ENCODE results near the gene TXNDC12. TPM values are rescaled to one million over a fixed set of nuclear protein-coding genes. Genes with fewer than 3 reads are reported as not detected.

The TXNDC12 gene
- polyA plus RNA-seq, 2 of the 4 experiments (the other 2 are of a cell fraction) = 59.7 to 65.2 TPM

DNA sequence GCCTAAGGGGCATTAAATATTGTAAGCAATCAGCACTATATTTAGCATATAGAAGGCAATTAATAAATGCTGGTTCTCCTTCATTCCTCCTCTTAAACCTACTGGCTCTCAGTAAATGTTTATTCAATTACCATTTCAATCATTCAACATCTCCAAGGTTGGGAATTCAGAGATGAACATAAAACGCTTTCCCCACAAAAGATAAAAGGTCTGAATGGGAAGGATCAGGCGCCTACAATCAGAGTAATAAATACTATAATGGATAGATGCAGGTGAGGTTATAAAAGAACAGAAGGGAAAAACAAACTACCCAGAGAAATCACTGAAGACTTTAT is 21.0 kb downstream of the TXNDC12 start:
- Histone ChIP-seq H3K4me2 (peak overlapping the region; percentile 99), H3K4me1 (peaks cover 41% of the 10 kb centered on the region), H3K27ac (peak overlapping the region; percentile 91 to 99; a peak in 5 of 6 replicates), H3K9me3 (no peaks in the 10 kb centered on the region), H3K4me3 (peak overlapping the region; percentile 95; the same call in 2 of the 3 replicates)
- FAIRE-seq (no peak), DNase-seq (ENCODE audit: low read depth in 1 of 2, low spot score in 1 of 2) (no peak), ATAC-seq (no peak)
- CTCF ChIA-PET = no interaction called here
- TF ChIP-seq RARB (CRISPR knock-in tag; IDR thresholded peaks at IDR 0.05) = no peak
- TF ChIP-seq RAD21 (conservative IDR thresholded peaks at IDR 0.05 in 1 of 2, IDR thresholded peaks at IDR 0.05 in 1 of 2) = no peak
- TF ChIP-seq FOSL2 (IDR thresholded peaks at IDR 0.05) = no peak
- TF ChIP-seq FOSL2 (CRISPR knock-in tag; IDR thresholded peaks at IDR 0.05) = no peak
- no peak for TF ChIP-seq EP300 (IDR thresholded peaks at IDR 0.05)
- TF ChIP-seq NR3C1 (IDR thresholded peaks at IDR 0.05) = no peak
- TF ChIP-seq POLR2AphosphoS2 (conservative IDR thresholded peaks at IDR 0.05; ENCODE audit: low read length) = no peak
- TF ChIP-seq SMC3 (IDR thresholded peaks at IDR 0.05) = no peak
- TF ChIP-seq, protein P1, sequence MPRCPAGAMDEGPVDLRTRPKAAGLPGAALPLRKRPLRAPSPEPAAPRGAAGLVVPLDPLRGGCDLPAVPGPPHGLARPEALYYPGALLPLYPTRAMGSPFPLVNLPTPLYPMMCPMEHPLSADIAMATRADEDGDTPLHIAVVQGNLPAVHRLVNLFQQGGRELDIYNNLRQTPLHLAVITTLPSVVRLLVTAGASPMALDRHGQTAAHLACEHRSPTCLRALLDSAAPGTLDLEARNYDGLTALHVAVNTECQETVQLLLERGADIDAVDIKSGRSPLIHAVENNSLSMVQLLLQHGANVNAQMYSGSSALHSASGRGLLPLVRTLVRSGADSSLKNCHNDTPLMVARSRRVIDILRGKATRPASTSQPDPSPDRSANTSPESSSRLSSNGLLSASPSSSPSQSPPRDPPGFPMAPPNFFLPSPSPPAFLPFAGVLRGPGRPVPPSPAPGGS (IDR thresholded peaks at IDR 0.05) = no peak
- TF ChIP-seq, protein P2, sequence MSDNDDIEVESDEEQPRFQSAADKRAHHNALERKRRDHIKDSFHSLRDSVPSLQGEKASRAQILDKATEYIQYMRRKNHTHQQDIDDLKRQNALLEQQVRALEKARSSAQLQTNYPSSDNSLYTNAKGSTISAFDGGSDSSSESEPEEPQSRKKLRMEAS (IDR thresholded peaks at IDR 0.05) = no peak
- no peak for TF ChIP-seq EHF (CRISPR knock-in tag; IDR thresholded peaks at IDR 0.05)
- no peak for TF ChIP-seq ZSCAN20 (CRISPR knock-in tag; IDR thresholded peaks at IDR 0.05)
- no peak for TF ChIP-seq HOXB13 (CRISPR knock-in tag; IDR thresholded peaks at IDR 0.05; ENCODE audit: low read depth)
- TF ChIP-seq, protein P3, sequence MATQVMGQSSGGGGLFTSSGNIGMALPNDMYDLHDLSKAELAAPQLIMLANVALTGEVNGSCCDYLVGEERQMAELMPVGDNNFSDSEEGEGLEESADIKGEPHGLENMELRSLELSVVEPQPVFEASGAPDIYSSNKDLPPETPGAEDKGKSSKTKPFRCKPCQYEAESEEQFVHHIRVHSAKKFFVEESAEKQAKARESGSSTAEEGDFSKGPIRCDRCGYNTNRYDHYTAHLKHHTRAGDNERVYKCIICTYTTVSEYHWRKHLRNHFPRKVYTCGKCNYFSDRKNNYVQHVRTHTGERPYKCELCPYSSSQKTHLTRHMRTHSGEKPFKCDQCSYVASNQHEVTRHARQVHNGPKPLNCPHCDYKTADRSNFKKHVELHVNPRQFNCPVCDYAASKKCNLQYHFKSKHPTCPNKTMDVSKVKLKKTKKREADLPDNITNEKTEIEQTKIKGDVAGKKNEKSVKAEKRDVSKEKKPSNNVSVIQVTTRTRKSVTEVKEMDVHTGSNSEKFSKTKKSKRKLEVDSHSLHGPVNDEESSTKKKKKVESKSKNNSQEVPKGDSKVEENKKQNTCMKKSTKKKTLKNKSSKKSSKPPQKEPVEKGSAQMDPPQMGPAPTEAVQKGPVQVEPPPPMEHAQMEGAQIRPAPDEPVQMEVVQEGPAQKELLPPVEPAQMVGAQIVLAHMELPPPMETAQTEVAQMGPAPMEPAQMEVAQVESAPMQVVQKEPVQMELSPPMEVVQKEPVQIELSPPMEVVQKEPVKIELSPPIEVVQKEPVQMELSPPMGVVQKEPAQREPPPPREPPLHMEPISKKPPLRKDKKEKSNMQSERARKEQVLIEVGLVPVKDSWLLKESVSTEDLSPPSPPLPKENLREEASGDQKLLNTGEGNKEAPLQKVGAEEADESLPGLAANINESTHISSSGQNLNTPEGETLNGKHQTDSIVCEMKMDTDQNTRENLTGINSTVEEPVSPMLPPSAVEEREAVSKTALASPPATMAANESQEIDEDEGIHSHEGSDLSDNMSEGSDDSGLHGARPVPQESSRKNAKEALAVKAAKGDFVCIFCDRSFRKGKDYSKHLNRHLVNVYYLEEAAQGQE (IDR thresholded peaks at IDR 0.05) = no peak
- no peak for TF ChIP-seq MYC (IDR thresholded peaks at IDR 0.05; ENCODE audit: borderline replicate concordance, low read length)
- no peak for TF ChIP-seq RFX5 (IDR thresholded peaks at IDR 0.05)
- TF ChIP-seq ZC3H11A (IDR thresholded peaks at IDR 0.05) = no peak
- TF ChIP-seq, protein P4, sequence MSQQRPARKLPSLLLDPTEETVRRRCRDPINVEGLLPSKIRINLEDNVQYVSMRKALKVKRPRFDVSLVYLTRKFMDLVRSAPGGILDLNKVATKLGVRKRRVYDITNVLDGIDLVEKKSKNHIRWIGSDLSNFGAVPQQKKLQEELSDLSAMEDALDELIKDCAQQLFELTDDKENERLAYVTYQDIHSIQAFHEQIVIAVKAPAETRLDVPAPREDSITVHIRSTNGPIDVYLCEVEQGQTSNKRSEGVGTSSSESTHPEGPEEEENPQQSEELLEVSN (IDR thresholded peaks at IDR 0.05; ENCODE audit: borderline replicate concordance, low read depth) = no peak
- TF ChIP-seq, protein P5, sequence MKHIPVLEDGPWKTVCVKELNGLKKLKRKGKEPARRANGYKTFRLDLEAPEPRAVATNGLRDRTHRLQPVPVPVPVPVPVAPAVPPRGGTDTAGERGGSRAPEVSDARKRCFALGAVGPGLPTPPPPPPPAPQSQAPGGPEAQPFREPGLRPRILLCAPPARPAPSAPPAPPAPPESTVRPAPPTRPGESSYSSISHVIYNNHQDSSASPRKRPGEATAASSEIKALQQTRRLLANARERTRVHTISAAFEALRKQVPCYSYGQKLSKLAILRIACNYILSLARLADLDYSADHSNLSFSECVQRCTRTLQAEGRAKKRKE (CRISPR knock-in tag; IDR thresholded peaks at IDR 0.05; ENCODE audit: low read depth) = no peak
- TF ChIP-seq ESRRA (IDR thresholded peaks at IDR 0.05; ENCODE audit: borderline replicate concordance, low read length) = no peak
- POLR2A ChIA-PET = interaction anchor here (0.6 to 3.0 kb wide), 2 partner anchors 21 to 60 kb away, joined by 5 to 13 read pairs; partner anchors contain the start of genes BTF3L4 and TXNDC12
- 96% methylated on average over 2 of the region's 2 CpGs for WGBS (ENCODE audit: missing lambda C conversion rate)
